Tibial artery (tissue), 4 donors: ENCODE results near the gene ICE1.

ENCODE experiments used
- DNase-seq, 2 donors: peaks; one replicate each; pipeline ENCODE4 v3.0.0-alpha.2; 2019
- H3K27ac ChIP-seq, 2 donors: fragments of 200-600 bp; sonication (generic) in 1 of 2; 1 replicate in 1 of 2; 2 replicates in 1 of 2; pipeline ENCODE4 v1.5.1; 2018 to 2019; ENCODE audit warnings: mild to moderate bottlenecking in 1 of 2
- H3K27me3 ChIP-seq, 2 donors: fragments of 200-600 bp; sonication (generic) in 1 of 2; one replicate each; pipeline versions ENCODE4 v1.5.1 to v1.6.0; 2016 to 2019
- H3K36me3 ChIP-seq, 3 donors: fragments of 200-600 bp; sonication (generic) in 2 of 3; one replicate each; pipeline ENCODE4 v1.5.1; 2016 to 2019; ENCODE audit warnings: mild to moderate bottlenecking in 2 of 3
- H3K4me1 ChIP-seq, 4 donors: fragments of 200-600 bp; sonication (generic) in 2 of 4; 1 replicate in 3 of 4; 2 replicates in 1 of 4; pipeline ENCODE4 v1.5.1; 2016 to 2019
- H3K4me3 ChIP-seq, 2 donors: fragments of 200-600 bp; sonication (generic) in 1 of 2; 1 replicate in 1 of 2; 2 replicates in 1 of 2; pipeline ENCODE4 v1.5.1; 2018 to 2019; ENCODE audit warnings: mild to moderate bottlenecking in 2 of 2
- H3K9me3 ChIP-seq, 3 donors: fragments of 200-600 bp; sonication (generic) in 1 of 3; one replicate each; pipeline ENCODE4 v1.5.1; 2016 to 2019
- CTCF ChIP-seq, 2 experiments: fragments of 200-600 bp in 1 of 2; fragments of 450-650 bp in 1 of 2; IDR thresholded peaks; one replicate each; pipeline ENCODE4 v1.5.1; 2017 to 2019; ENCODE audit warnings: antibody characterized with exemption in 2 of 2, mild to moderate bottlenecking in 1 of 2, moderate library complexity in 1 of 2
- intact Hi-C: fragments of 100-400 bp; cut with DNase I; formaldehyde crosslinking; loops from one replicate; pipeline ENCODE4 v1.15.0; 2023; ENCODE audit warnings: low total_unique reads

The ICE1 gene

GRCh38 chr5:5421961-5422818, at the start of gene ICE1:
TSS of gene ICE1 (plus strand) at chr5:5422677. CDS start at chr5:5422916, 239 bp downstream.
- Histone ChIP-seq H3K4me3 (peak within 1 kb of the TSS; percentile 75 to 98), H3K27me3 (no peaks in the 10 kb centered on the region), H3K27ac (peak within 1 kb of the TSS; percentile 83 to 91), H3K36me3 (no peaks in the 10 kb centered on the region), H3K4me1 (peaks cover 0 to 55% (median 32%) of the 10 kb centered on the region in 4 donors), H3K9me3 (no peaks in the 10 kb centered on the region)
- TF ChIP-seq CTCF (IDR thresholded peaks at IDR 0.05), result no peak
- peak; percentile 99 for DNase-seq
- intact Hi-C loops, result no loop called here

- intact Hi-C loops, result no loop called here
- H3K9me3 ChIP-seq, result no peaks in the 10 kb centered on the region
- no peak for TF ChIP-seq CTCF (IDR thresholded peaks at IDR 0.05)
- H3K27me3 ChIP-seq, result no peaks in the 10 kb centered on the region
- H3K4me3 ChIP-seq, result no peak overlapping the region
- H3K4me1 ChIP-seq, result no peaks in the 10 kb centered on the region
- DNase-seq, result no peak
- H3K27ac ChIP-seq, result no peak overlapping the region
- no peaks in the 10 kb centered on the region for H3K36me3 ChIP-seq
These were observed 49.5 kb upstream of the ICE1 start for GRCh38 chr5:5372930-5373329.

- Histone ChIP-seq H3K4me3 (no peak overlapping the region), H3K27me3 (no peaks in the 10 kb centered on the region), H3K36me3 (no peaks in the 10 kb centered on the region), H3K4me1 (no peaks in the 10 kb centered on the region), H3K9me3 (no peaks in the 10 kb centered on the region), H3K27ac (no peak overlapping the region)
- peak; percentile 57 to 70 for DNase-seq
- TF ChIP-seq CTCF (IDR thresholded peaks at IDR 0.05), result no peak
- intact Hi-C loops, result no loop called here
These were observed 49.0 kb upstream of the ICE1 start for GRCh38 chr5:5373351-5373989.

GRCh38 chr5:5374009-5374715, 48.3 kb upstream of the ICE1 start:
- intact Hi-C loops, result no loop called here
- no peaks in the 10 kb centered on the region for H3K9me3 ChIP-seq
- H3K4me1 ChIP-seq, result no peaks in the 10 kb centered on the region
- H3K27ac ChIP-seq, result no peak overlapping the region
- no peaks in the 10 kb centered on the region for H3K36me3 ChIP-seq
- H3K4me3 ChIP-seq, result no peak overlapping the region
- no peak for DNase-seq
- TF ChIP-seq CTCF (IDR thresholded peaks at IDR 0.05), result no peak
- H3K27me3 ChIP-seq, result no peaks in the 10 kb centered on the region

- no peak for DNase-seq
- H3K9me3 ChIP-seq, result no peaks in the 10 kb centered on the region
- H3K36me3 ChIP-seq, result no peaks in the 10 kb centered on the region
- peaks cover 0 to 6% (median 0%) of the 10 kb centered on the region in 4 donors for H3K4me1 ChIP-seq
- TF ChIP-seq CTCF (IDR thresholded peaks at IDR 0.05), result no peak
- H3K4me3 ChIP-seq, result no peak overlapping the region
- intact Hi-C loops, result no loop called here
- H3K27me3 ChIP-seq, result no peaks in the 10 kb centered on the region
- H3K27ac ChIP-seq, result no peak overlapping the region
These were observed 44.7 kb upstream of the ICE1 start for GRCh38 chr5:5377780-5378179.
